ENCODE measurements around the gene ZNF488. TPM values are rescaled to one million over a fixed set of nuclear protein-coding genes. Genes with fewer than 3 reads are reported as not detected.
"Not testable (repeated sequence)": the region's sequence is repeated elsewhere in the genome, so short reads cannot be mapped to it uniquely, and the experiment has no call there.

The ZNF488 gene
- total RNA-seq, 4 donors from 2014 or later: 0.21 TPM; not detected in 2

- intact Hi-C loops (cut with DNase I; ENCODE audit: low total_unique reads): no loop called here
- Histone ChIP-seq H3K4me3 (no peak overlapping the region), H3K27ac (no peak overlapping the region), H3K4me1 (no peaks in the 10 kb centered on the region), H3K9me3 (no peaks in the 10 kb centered on the region), H3K27me3 (peaks cover 0 to 8% of the 10 kb centered on the region in 2 donors), H3K36me3 (no peaks in the 10 kb centered on the region)
- TF ChIP-seq POLR2A (IDR thresholded peaks at IDR 0.05) (no peak), CTCF (IDR thresholded peaks at IDR 0.05) (no peak)
- no peak for DNase-seq
Observed at GRCh38 chr10:47397256-47397655, 13.2 kb upstream of the ZNF488 start.

DNA sequence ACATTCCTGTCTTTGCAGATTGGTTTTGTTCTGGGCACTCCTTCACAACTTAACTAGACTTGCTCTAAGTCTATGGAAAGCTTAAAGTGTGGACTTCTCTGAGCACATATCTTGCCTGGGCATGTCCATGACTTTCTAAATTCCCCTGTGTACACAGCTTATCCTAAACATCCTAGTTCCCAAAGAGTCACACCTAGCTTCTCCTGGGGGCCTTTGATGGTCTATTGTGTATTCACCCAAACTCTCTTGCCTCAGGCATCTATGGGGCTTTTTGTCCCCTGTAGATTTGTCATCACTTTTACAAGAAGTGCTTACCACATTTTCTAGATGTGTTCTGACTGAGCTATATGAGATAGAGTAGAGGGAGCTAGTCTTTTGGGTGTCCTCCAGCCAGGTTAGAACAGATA lies 12.2 kb upstream of the ZNF488 start:
- Histone ChIP-seq H3K4me3 (no peak overlapping the region), H3K27me3 (peaks cover 0 to 8% of the 10 kb centered on the region in 2 donors), H3K27ac (no peak overlapping the region), H3K9me3 (no peaks in the 10 kb centered on the region), H3K4me1 (no peaks in the 10 kb centered on the region), H3K36me3 (no peaks in the 10 kb centered on the region)
- no peak for DNase-seq
- intact Hi-C loops (cut with DNase I; ENCODE audit: low total_unique reads): no loop called here
- TF ChIP-seq POLR2A (IDR thresholded peaks at IDR 0.05): no peak
- no peak for TF ChIP-seq CTCF (IDR thresholded peaks at IDR 0.05)

GRCh38 chr10:47389619-47390018 lies 5.5 kb upstream of the ZNF488 start:
- no peak overlapping the region for H3K4me3 ChIP-seq
- no peaks in the 10 kb centered on the region for H3K4me1 ChIP-seq
- no peaks in the 10 kb centered on the region for H3K9me3 ChIP-seq
- H3K36me3 ChIP-seq: no peaks in the 10 kb centered on the region
- no peak for TF ChIP-seq POLR2A (IDR thresholded peaks at IDR 0.05)
- TF ChIP-seq CTCF (IDR thresholded peaks at IDR 0.05): no peak
- no peak overlapping the region for H3K27ac ChIP-seq
- peaks cover 0 to 8% of the 10 kb centered on the region in 2 donors for H3K27me3 ChIP-seq
- intact Hi-C loops (cut with DNase I; ENCODE audit: low total_unique reads): no loop called here
- DNase-seq: no peak

- H3K4me3 ChIP-seq: no peak overlapping the region
- intact Hi-C loops (cut with DNase I; ENCODE audit: low total_unique reads): no loop called here
- no peaks in the 10 kb centered on the region for H3K9me3 ChIP-seq
- TF ChIP-seq POLR2A (IDR thresholded peaks at IDR 0.05) (no peak), CTCF (IDR thresholded peaks at IDR 0.05) (no peak)
- H3K27me3 ChIP-seq: peaks cover 0 to 2% of the 10 kb centered on the region in 2 donors
- no peak for DNase-seq
- no peak overlapping the region for H3K27ac ChIP-seq
- H3K4me1 ChIP-seq: no peaks in the 10 kb centered on the region
- H3K36me3 ChIP-seq: no peaks in the 10 kb centered on the region
Observed at GRCh38 chr10:47388879-47389278, 4.8 kb upstream of the ZNF488 start.

- H3K27ac ChIP-seq; H3K4me1 ChIP-seq; H3K9me3 ChIP-seq; intact Hi-C loops (cut with DNase I; ENCODE audit: low total_unique reads); H3K36me3 ChIP-seq; H3K27me3 ChIP-seq; H3K4me3 ChIP-seq; DNase-seq: not testable (repeated sequence)
Observed at GRCh38 chr10:47386104-47386503, 2.0 kb upstream of the ZNF488 start.
